ENCODE results near the gene HGD.

- TF ChIP-seq GATAD2B (conservative IDR thresholded peaks at IDR 0.05; ENCODE audit: low read depth) (no peak), CTCF (IDR thresholded peaks at IDR 0.05 in 2 of 3, conservative IDR thresholded peaks at IDR 0.05 in 1 of 3; ENCODE audit: control insufficient read depth in 2 of 3, extremely low read depth in 1 of 3, insufficient read depth in 1 of 3, low read depth in 3 of 3, low read length in 3 of 3) (no peak), ASH2L (IDR thresholded peaks at IDR 0.05; ENCODE audit: borderline replicate concordance, low read depth) (no peak), TBL1XR1 (IDR thresholded peaks at IDR 0.05; ENCODE audit: low read depth, low read length) (no peak), ZNF24 (IDR thresholded peaks at IDR 0.05) (no peak), CBX3 (IDR thresholded peaks at IDR 0.05; ENCODE audit: borderline replicate concordance, low read depth) (no peak), JUND (IDR thresholded peaks at IDR 0.05; ENCODE audit: low read depth, low read length) (no peak), ZNF274 (IDR thresholded peaks at IDR 0.05; ENCODE audit: insufficient read depth, insufficient read length) (no peak)
Observed at GRCh38 chr3:120683671-120684301, 1.7 kb upstream of the HGD start.

All from GM12878 (cell line).